GM12874 (cell line): ENCODE data around the gene LRRC27.

Experiments
- CTCF ChIP-seq: IDR thresholded peaks from 2 replicates; pipeline ENCODE4 v1.5.1; 2011; ENCODE audit warnings: low read depth, mild to moderate bottlenecking, control low read depth, low read length, moderate library complexity; ENCODE audit not compliant: insufficient read depth

The LRRC27 gene

GRCh38 chr10:132396494-132397035 lies 64.6 kb downstream of the LRRC27 start:
- TF ChIP-seq CTCF = peak; percentile 47

- TF ChIP-seq CTCF = no peak
These were observed 65.1 kb downstream of the LRRC27 start, which contains the start of gene PWWP2B for GRCh38 chr10:132397036-132397541. Gene PWWP2B, plus strand, starts transcription at chr10:132397200. Its CDS starts 27 bp downstream, at chr10:132397227.

- TF ChIP-seq CTCF = no peak
These were observed 65.9 kb downstream of the LRRC27 start for GRCh38 chr10:132397671-132398565.

GRCh38 chr10:132398566-132398991 lies 66.6 kb downstream of the LRRC27 start:
- TF ChIP-seq CTCF = no peak

GRCh38 chr10:132399117-132400035 lies 67.4 kb downstream of the LRRC27 start:
- no peak for TF ChIP-seq CTCF

GRCh38 chr10:132400041-132400546 lies 68.1 kb downstream of the LRRC27 start:
- TF ChIP-seq CTCF = no peak
